Gastrocnemius medialis (tissue), 4 donors: ENCODE data around the gene KRTAP1-1. TPM values are rescaled to one million over a fixed set of nuclear protein-coding genes. Genes with fewer than 3 reads are reported as not detected.
"Not testable (repeated sequence)": the region's sequence is repeated elsewhere in the genome, so short reads cannot be mapped to it uniquely, and the experiment has no call there.

Experiments
- ATAC-seq, 2 donors: fragments of 150-250 bp; one replicate each; pipeline ENCODE4 v1.9.1; 2016
- DNase-seq, 2 donors: peaks; one replicate each; pipeline ENCODE4 v3.0.0-alpha.2; 2019
- H3K27ac ChIP-seq, 4 donors: fragments of 200-600 bp; sonication (generic); 1 replicate in 1 of 4; 2 replicates in 3 of 4; pipeline ENCODE4 v1.5.1; 2016 to 2018; ENCODE audit warnings: mild to moderate bottlenecking in 2 of 4, moderate library complexity in 1 of 4
- H3K27me3 ChIP-seq, 3 donors: fragments of 200-600 bp; sonication (generic) in 2 of 3; 1 replicate in 1 of 3; 2 replicates in 2 of 3; pipeline versions ENCODE4 v1.5.1 to v1.6.0; 2016 to 2019; ENCODE audit warnings: mild to moderate bottlenecking in 1 of 3, moderate library complexity in 1 of 3
- H3K36me3 ChIP-seq, 2 donors: fragments of 200-600 bp; sonication (generic) in 1 of 2; one replicate each; pipeline ENCODE4 v1.5.1; 2017 to 2018
- H3K4me1 ChIP-seq, 2 donors: fragments of 200-600 bp; sonication (generic) in 1 of 2; one replicate each; pipeline ENCODE4 v1.5.1; 2016 to 2017; ENCODE audit warnings: mild to moderate bottlenecking in 2 of 2
- H3K4me3 ChIP-seq, 4 donors: fragments of 200-600 bp; sonication (generic) in 3 of 4; 1 replicate in 1 of 4; 2 replicates in 3 of 4; pipeline ENCODE4 v1.5.1; 2016 to 2019; ENCODE audit warnings: mild to moderate bottlenecking in 2 of 4
- H3K9me3 ChIP-seq, 3 donors: fragments of 200-600 bp; sonication (generic) in 2 of 3; 1 replicate in 1 of 3; 2 replicates in 2 of 3; pipeline ENCODE4 v1.5.1; 2016 to 2019
- POLR2A ChIP-seq, 2 donors: fragments of 450-650 bp; IDR thresholded peaks; one replicate each; pipeline ENCODE4 v1.6.1; 2017; ENCODE audit warnings: antibody characterized with exemption in 2 of 2, mild to moderate bottlenecking in 2 of 2, moderate library complexity in 2 of 2
- in situ Hi-C, 4 donors: fragments of 200-750 bp; cut with MboI; loops; one replicate each; pipeline versions ENCODE4 v1.15.0 to v1.8.0; 2017; ENCODE audit warnings: low sequenced_read_pairs in 4 of 4
- intact Hi-C: fragments of 100-400 bp; cut with DNase I; formaldehyde crosslinking; loops from one replicate; pipeline ENCODE4 v1.15.1; 2023; ENCODE audit warnings: low total_unique reads
- total RNA-seq, 4 donors: library from RNA; depleted of rRNA; stranded (reverse); fragments of >200 nt; gene quantifications; one replicate each; pipeline versions ENCODE4 v1.1.0 to v1.2.3, GENCODE V29; 2016
- TF ChIP-seq, protein P1 (sequence below), 5 experiments: fragments of 450-650 bp in 3 of 5; fragments of 200-600 bp in 2 of 5; sonication (generic) in 2 of 5; IDR thresholded peaks in 4 of 5; conservative IDR thresholded peaks in 1 of 5; 1 replicate in 4 of 5; 2 replicates in 1 of 5; pipeline ENCODE4 v1.5.1; 2016 to 2019; ENCODE audit warnings: antibody characterized with exemption in 5 of 5, mild to moderate bottlenecking in 3 of 5, moderate library complexity in 3 of 5

Gene KRTAP1-1, protein sequence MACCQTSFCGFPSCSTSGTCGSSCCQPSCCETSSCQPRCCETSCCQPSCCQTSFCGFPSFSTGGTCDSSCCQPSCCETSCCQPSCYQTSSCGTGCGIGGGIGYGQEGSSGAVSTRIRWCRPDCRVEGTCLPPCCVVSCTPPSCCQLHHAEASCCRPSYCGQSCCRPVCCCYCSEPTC
- not detected for total RNA-seq

DNA sequence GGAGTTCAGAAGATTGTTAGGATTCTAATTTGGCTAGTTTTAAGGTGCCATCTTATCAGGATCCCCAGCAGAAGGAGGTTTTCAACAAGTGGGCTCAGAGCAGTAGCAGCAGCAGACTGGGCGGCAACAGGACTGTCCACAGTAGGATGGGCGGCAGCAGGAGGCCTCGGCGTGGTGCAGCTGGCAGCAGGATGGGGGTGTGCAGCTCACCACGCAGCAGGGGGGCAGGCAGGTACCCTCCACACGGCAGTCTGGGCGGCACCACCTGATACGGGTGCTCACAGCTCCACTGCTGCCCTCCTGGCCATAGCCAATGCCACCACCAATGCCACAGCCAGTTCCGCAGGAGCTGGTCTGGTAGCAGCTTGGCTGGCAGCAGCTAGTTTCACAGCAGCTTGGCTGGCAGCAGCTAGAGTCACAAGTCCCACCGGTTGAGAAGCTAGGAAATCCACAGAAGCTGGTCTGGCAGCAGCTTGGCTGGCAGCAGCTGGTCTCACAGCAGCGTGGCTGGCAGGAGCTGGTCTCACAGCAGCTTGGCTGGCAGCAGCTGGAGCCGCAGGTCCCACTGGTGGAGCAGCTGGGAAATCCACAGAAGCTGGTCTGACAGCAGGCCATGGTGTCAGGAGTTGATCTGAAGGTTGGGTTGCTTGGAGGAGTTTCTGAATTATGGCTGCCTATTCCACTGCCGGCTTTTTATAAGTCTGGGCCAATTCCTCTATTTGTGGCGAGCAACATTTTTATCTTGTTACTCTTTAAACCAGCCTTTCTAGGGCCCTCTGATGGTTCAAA lies at the start of gene KRTAP1-1:
KRTAP1-1 (minus strand) TSS at position 668 of the 789 bp plus-strand sequence; CDS start at position 615, 53 bp downstream.
- H3K4me1 ChIP-seq, intact Hi-C loops, in situ Hi-C loops, H3K36me3 ChIP-seq, H3K27ac ChIP-seq, ATAC-seq, H3K4me3 ChIP-seq, H3K9me3 ChIP-seq, DNase-seq: not testable (repeated sequence)
- peaks cover 3 to 13% (median 4%) of the 10 kb centered on the region in 3 donors for H3K27me3 ChIP-seq

DNA sequence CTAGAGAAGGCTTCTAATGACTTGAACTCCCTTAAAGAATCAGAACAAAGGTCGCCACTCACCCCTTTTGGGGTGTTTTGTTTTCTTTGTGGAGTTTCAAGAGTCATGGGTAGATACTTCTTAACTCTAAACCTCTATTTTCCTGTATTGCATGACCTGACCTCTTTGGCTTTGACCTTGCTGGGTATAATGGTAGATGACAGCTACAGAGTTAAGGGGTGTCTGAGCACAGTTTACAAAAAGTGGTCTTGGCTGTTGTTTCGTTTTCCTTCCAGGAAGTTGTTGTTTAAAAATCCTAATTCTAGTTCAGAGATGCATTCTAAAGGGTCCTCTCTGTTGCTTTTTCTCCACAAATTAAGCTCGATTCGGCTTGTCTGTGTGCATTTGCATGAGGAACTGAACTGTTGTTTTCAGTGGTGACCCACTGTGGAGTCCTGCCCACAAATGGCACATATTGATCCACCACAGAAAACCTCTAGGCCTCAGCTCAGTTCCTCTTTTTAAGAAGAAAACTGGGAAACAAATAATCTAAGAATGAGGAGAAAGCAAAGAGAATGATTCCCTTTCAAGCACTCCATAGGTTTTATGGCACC lies 47.6 kb upstream of the KRTAP1-1 start:
- H3K36me3 ChIP-seq, H3K4me3 ChIP-seq, DNase-seq, H3K9me3 ChIP-seq, H3K4me1 ChIP-seq, ATAC-seq, intact Hi-C loops, H3K27me3 ChIP-seq, H3K27ac ChIP-seq: not testable (repeated sequence)
- in situ Hi-C loops = loop anchor here in 1 of 4 donors (25.0 kb wide), 1 partner anchor 98 kb away; the partner anchor contains the start of genes KRTAP4-1, KRTAP4-2 and KRTAP9-1

DNA sequence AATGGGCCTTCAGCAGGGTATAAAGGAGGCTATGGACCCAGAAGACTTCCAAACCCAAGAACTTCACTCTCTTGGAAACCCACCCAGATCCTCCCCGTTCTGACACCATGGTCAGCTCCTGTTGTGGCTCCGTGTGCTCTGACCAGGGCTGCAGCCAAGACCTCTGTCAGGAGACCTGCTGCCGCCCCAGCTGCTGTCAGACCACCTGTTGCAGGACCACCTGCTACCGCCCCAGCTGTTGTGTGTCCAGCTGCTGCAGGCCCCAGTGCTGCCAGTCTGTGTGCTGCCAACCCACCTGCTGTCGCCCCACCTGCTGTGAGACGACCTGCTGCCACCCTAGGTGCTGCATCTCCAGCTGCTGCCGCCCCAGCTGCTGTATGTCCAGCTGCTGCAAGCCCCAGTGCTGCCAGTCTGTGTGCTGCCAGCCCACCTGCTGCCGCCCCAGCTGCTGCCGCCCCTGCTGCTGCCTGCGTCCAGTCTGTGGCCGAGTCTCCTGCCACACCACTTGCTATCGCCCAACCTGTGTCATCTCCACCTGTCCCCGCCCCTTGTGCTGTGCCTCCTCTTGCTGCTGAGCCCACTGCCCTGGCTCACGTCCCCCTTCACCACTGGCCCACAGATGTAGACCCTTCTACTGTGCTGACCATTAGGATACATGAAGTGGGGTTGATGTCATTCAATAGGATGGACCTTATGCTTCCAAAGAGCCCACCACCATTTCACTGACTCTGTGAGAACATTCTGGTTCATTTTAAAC lies 43.0 kb upstream of the KRTAP1-1 start, which contains the start of gene KRTAP4-7:
KRTAP4-7 (plus strand) TSS at position 51 of the 757 bp plus-strand sequence; CDS start at position 108, 57 bp downstream.
- H3K4me1 ChIP-seq, H3K4me3 ChIP-seq, ATAC-seq, H3K9me3 ChIP-seq, H3K27ac ChIP-seq, intact Hi-C loops, H3K36me3 ChIP-seq, DNase-seq, H3K27me3 ChIP-seq: not testable (repeated sequence)
- in situ Hi-C loops = loop anchor here in 1 of 4 donors (25.0 kb wide), 1 partner anchor 103 kb away; the partner anchor contains the start of genes KRTAP4-1, KRTAP4-2 and KRTAP9-1

DNA sequence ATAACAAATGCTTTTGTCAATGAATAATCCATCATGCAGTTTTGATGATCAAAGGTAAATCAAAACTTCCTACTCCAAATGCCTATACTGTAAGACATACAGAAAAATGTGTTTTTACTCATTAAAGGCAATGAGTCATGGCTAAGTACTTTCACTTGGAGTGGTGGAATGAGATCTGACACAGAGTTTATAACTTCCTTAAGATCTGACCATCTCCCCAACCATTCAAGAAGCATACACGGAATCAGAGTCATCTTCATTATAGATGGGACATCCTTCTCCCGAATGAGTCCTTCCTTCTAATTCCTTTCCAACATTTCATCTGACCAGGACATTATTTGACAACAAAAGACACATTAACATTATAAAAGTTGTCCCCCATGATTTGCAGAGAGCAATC lies 42.2 kb upstream of the KRTAP1-1 start:
- H3K4me1 ChIP-seq, intact Hi-C loops, ATAC-seq, H3K27ac ChIP-seq, H3K36me3 ChIP-seq, H3K4me3 ChIP-seq, H3K9me3 ChIP-seq, DNase-seq, H3K27me3 ChIP-seq: not testable (repeated sequence)
- in situ Hi-C loops = loop anchor here in 1 of 4 donors (25.0 kb wide), 1 partner anchor 104 kb away; the partner anchor contains the start of genes KRTAP4-1, KRTAP4-2 and KRTAP9-1

DNA sequence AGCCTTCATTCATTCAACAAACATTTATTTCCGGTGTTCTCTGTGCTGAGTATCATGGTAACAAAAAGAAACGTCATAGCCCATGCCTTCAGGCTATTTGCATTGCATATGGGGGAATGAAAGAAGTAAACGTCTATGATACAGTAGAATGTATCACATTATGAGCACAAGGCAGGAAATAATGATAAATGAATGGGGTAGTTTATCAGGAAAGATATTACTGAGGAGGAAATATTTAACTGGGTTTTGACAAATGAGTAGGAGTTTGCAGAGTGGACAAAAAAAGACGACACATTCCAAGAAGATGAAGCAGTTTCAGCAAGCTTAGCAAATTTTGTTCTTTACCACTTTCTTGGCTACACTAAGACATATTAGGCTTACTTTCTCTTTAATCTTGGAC lies 41.4 kb upstream of the KRTAP1-1 start:
- intact Hi-C loops = no loop called here

DNA sequence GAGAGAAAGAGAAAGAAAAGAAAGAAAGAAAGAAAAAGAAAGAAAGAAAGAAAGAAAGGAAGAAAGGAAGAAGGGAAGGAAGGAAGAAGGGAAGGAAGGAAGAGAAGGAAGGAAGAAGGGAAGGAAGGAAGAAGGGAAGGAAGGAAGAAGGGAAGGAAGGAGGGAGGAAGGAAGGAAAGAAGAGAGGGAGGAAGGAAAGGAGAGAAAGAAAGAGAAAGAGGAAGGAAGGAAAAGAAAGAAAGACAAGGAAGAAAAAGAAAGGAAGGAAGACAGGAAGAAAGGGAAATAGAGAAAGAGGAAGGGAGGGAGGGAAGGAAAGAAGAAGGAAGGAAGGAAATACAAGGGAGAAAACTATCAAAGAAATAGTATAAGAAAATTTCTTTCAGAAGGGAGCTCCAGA lies 35.5 kb upstream of the KRTAP1-1 start:
- H3K27me3 ChIP-seq = peaks cover 0 to 6% (median 0%) of the 10 kb centered on the region in 3 donors
- in situ Hi-C loops (loop anchor here in 1 of 4 donors (25.0 kb wide), 1 partner anchor 111 kb away; the partner anchor contains the start of genes KRTAP4-1, KRTAP4-2 and KRTAP9-1), intact Hi-C loops (no loop called here)

More for the DNA sequence above, 41.4 kb upstream of the KRTAP1-1 start:
- no peaks in the 10 kb centered on the region for H3K36me3 ChIP-seq
- no peak overlapping the region for H3K27ac ChIP-seq
- H3K9me3 ChIP-seq = no peaks in the 10 kb centered on the region
- no peak for ATAC-seq
- in situ Hi-C loops = loop anchor here in 1 of 4 donors (25.0 kb wide), 1 partner anchor 105 kb away; the partner anchor contains the start of genes KRTAP4-1, KRTAP4-2 and KRTAP9-1
- TF ChIP-seq, protein P1, sequence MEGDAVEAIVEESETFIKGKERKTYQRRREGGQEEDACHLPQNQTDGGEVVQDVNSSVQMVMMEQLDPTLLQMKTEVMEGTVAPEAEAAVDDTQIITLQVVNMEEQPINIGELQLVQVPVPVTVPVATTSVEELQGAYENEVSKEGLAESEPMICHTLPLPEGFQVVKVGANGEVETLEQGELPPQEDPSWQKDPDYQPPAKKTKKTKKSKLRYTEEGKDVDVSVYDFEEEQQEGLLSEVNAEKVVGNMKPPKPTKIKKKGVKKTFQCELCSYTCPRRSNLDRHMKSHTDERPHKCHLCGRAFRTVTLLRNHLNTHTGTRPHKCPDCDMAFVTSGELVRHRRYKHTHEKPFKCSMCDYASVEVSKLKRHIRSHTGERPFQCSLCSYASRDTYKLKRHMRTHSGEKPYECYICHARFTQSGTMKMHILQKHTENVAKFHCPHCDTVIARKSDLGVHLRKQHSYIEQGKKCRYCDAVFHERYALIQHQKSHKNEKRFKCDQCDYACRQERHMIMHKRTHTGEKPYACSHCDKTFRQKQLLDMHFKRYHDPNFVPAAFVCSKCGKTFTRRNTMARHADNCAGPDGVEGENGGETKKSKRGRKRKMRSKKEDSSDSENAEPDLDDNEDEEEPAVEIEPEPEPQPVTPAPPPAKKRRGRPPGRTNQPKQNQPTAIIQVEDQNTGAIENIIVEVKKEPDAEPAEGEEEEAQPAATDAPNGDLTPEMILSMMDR (IDR thresholded peaks at IDR 0.05 in 4 of 5, conservative IDR thresholded peaks at IDR 0.05 in 1 of 5) = no peak
- no peak for TF ChIP-seq POLR2A (IDR thresholded peaks at IDR 0.05)
- no peak for DNase-seq
- H3K4me1 ChIP-seq = no peaks in the 10 kb centered on the region
- H3K27me3 ChIP-seq = peaks cover 0 to 6% (median 0%) of the 10 kb centered on the region in 3 donors
- no peak overlapping the region for H3K4me3 ChIP-seq

More for the DNA sequence above, 35.5 kb upstream of the KRTAP1-1 start:
- H3K27ac ChIP-seq = no peak overlapping the region
- no peak for TF ChIP-seq POLR2A (IDR thresholded peaks at IDR 0.05)
- TF ChIP-seq, protein P1 (IDR thresholded peaks at IDR 0.05 in 4 of 5, conservative IDR thresholded peaks at IDR 0.05 in 1 of 5) = no peak
- no peaks in the 10 kb centered on the region for H3K36me3 ChIP-seq
- H3K9me3 ChIP-seq = no peaks in the 10 kb centered on the region
- H3K4me1 ChIP-seq = no peaks in the 10 kb centered on the region
- no peak for DNase-seq
- ATAC-seq = no peak
- no peak overlapping the region for H3K4me3 ChIP-seq
